ENCODE results near the gene GRIK4. TPM values are rescaled to one million over a fixed set of nuclear protein-coding genes. Genes with fewer than 3 reads are reported as not detected.

The GRIK4 gene
- total RNA-seq, 1 experiment from 2014 or later, result 3.3 TPM

- no peak for TF ChIP-seq FOXP1 (CRISPR knock-in tag; IDR thresholded peaks at IDR 0.05; ENCODE audit: borderline replicate concordance)
- no peak for TF ChIP-seq TCF7 (CRISPR knock-in tag; IDR thresholded peaks at IDR 0.05; ENCODE audit: low read depth)
- TF ChIP-seq AR (CRISPR knock-in tag; IDR thresholded peaks at IDR 0.05), result no peak
- TF ChIP-seq ESRRA (CRISPR knock-in tag; IDR thresholded peaks at IDR 0.05; ENCODE audit: borderline replicate concordance), result no peak
- no peak for TF ChIP-seq NR1H2 (CRISPR knock-in tag; IDR thresholded peaks at IDR 0.05)
- no peak for TF ChIP-seq ZNF425 (CRISPR knock-in tag; conservative IDR thresholded peaks at IDR 0.05)
- TF ChIP-seq SMAD4 (CRISPR knock-in tag; IDR thresholded peaks at IDR 0.05), result no peak
- no peak for TF ChIP-seq STAT6 (CRISPR knock-in tag; conservative IDR thresholded peaks at IDR 0.05; ENCODE audit: low read depth)
- TF ChIP-seq NR3C1 (CRISPR knock-in tag; conservative IDR thresholded peaks at IDR 0.05; ENCODE audit: low read depth), result no peak
- TF ChIP-seq, protein P1, sequence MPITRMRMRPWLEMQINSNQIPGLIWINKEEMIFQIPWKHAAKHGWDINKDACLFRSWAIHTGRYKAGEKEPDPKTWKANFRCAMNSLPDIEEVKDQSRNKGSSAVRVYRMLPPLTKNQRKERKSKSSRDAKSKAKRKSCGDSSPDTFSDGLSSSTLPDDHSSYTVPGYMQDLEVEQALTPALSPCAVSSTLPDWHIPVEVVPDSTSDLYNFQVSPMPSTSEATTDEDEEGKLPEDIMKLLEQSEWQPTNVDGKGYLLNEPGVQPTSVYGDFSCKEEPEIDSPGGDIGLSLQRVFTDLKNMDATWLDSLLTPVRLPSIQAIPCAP (CRISPR knock-in tag; IDR thresholded peaks at IDR 0.05), result no peak
- no peak for TF ChIP-seq MXD4 (CRISPR knock-in tag; IDR thresholded peaks at IDR 0.05; ENCODE audit: borderline replicate concordance)
- TF ChIP-seq ZNF317 (CRISPR knock-in tag; IDR thresholded peaks at IDR 0.05; ENCODE audit: borderline replicate concordance, low read depth), result no peak
- TF ChIP-seq AFF4 (CRISPR knock-in tag; IDR thresholded peaks at IDR 0.05; ENCODE audit: borderline replicate concordance), result no peak
- no peak for TF ChIP-seq MYBL2 (CRISPR knock-in tag; IDR thresholded peaks at IDR 0.05)
- TF ChIP-seq ATF2 (CRISPR knock-in tag; IDR thresholded peaks at IDR 0.05; ENCODE audit: borderline replicate concordance, low read depth), result no peak
- no peak for TF ChIP-seq RELA (CRISPR knock-in tag; IDR thresholded peaks at IDR 0.05; ENCODE audit: borderline replicate concordance)
- TF ChIP-seq OVOL2 (CRISPR knock-in tag; IDR thresholded peaks at IDR 0.05; ENCODE audit: borderline replicate concordance), result no peak
- no peak for TF ChIP-seq EMX1 (CRISPR knock-in tag; IDR thresholded peaks at IDR 0.05)
- Mint-ChIP-seq H3K9me3 (peaks cover 4% of the 10 kb centered on the region; the same call in 1 of the 2 replicates), H3K36me3 (no peaks in the 10 kb centered on the region), H3K27ac (no peak overlapping the region), H3K4me1 (peaks cover 10% of the 10 kb centered on the region), H3K27me3 (ENCODE audit: low read depth) (peaks cover 66% of the 10 kb centered on the region), H3K4me3 (no peak overlapping the region)
- POLR2A ChIA-PET, result no interaction called here
- no peak for DNase-seq (ENCODE audit: low spot score)
- CTCF ChIA-PET, result interaction anchor here (2.9 to 3.2 kb wide), 2 partner anchors 8 to 34 kb away, joined by 8 to 19 read pairs; no protein-coding TSS in a partner anchor
- no peak for ATAC-seq
Observed at GRCh38 chr11:120651396-120651795, 139.8 kb downstream of the GRIK4 start.

All from WTC11 (cell line).